A673 (cell line): ENCODE data around the gene MDGA2.

Experiments
- CTCF ChIP-seq: fragments of 300-800, 200-600 bp; sonication (generic); conservative IDR thresholded peaks from 2 replicates; pipeline ENCODE4 v1.5.1; 2017; ENCODE audit warnings: low read depth, mild to moderate bottlenecking, antibody characterized with exemption, low read length, moderate library complexity, mixed read lengths
- EZH2 ChIP-seq: fragments of 200-600 bp; sonication (generic); IDR thresholded peaks from 2 replicates; pipeline ENCODE4 v1.6.1; 2017; ENCODE audit warnings: borderline replicate concordance, low read depth, mild to moderate bottlenecking, mixed read lengths, antibody characterized with exemption, low read length; ENCODE audit not compliant: poor library complexity, severe bottlenecking

DNA sequence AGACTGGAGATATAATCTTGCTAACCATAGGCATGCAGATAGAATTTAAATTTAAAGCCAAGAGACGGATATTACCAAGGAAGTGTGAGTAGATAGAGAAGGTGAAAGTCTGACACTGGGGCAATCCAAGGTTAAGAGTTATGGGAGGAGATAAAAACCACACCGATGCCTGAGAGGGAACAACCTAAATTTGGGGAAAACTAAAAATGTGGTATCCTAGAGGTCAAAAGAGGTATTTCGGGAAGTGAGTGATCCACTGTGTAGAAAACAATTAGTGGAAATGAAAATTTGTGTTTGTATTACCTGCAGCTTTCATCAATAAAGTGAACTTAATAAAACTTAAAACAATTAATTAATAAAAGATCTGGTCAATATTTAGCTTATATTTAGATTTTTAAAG is 754.9 kb downstream of the MDGA2 start:
- no peak for TF ChIP-seq CTCF
- TF ChIP-seq EZH2, result no peak
